ENCODE results near the gene RASA4B.
"Not testable (repeated sequence)": the region's sequence is repeated elsewhere in the genome, so short reads cannot be mapped to it uniquely, and the experiment has no call there.

DNA sequence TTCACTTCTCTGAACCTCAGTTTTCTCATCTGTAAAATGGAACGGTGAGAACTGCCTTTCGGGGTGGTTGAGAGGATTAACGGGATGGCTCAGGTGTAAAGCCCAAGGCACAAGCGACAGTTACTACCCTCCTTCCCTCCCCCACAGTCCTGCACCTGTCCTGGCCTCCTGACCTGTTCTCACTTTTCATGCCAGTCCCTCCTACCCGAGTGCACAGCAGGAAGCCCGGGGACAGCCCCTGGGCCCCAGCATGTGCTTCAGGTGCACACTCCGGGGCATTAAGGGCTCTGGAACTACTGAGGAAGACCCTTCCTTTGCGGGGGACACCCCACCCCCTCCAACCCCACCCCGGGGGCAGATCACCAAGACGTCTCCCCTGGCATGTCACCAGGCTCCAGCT lies 626 bp downstream of the RASA4B start:
- TF ChIP-seq CTCF, POLR2AphosphoS5, POLR2A (IDR thresholded peaks at IDR 0.05): not testable (repeated sequence)

Data from suprapubic skin (tissue), 4 donors.